ENCODE measurements around the gene SLC15A1.

The SLC15A1 gene

GRCh38 chr13:98706446-98707110 is 45.9 kb downstream of the SLC15A1 start:
- TF ChIP-seq POLR2A (IDR thresholded peaks at IDR 0.05; ENCODE audit: extremely low read depth, insufficient read length) (no peak), CTCF (IDR thresholded peaks at IDR 0.05; ENCODE audit: low read depth, low read length) (no peak), MAX (IDR thresholded peaks at IDR 0.05; ENCODE audit: low read depth, low read length) (no peak)
- H3K4me3 ChIP-seq (ENCODE audit: low read depth, low read length), result no peak overlapping the region
- DNase-seq (ENCODE audit: low read depth), result no peak

GRCh38 chr13:98697791-98698190 is 54.7 kb downstream of the SLC15A1 start:
- DNase-seq (ENCODE audit: low read depth), result no peak
- no peak overlapping the region for H3K4me3 ChIP-seq (ENCODE audit: low read depth, low read length)

GRCh38 chr13:98693756-98694155 is 58.7 kb downstream of the SLC15A1 start:
- TF ChIP-seq MYC (IDR thresholded peaks at IDR 0.05; ENCODE audit: low read depth, low read length) (no peak), POLR2A (IDR thresholded peaks at IDR 0.05; ENCODE audit: extremely low read depth, insufficient read length) (no peak), MAX (IDR thresholded peaks at IDR 0.05; ENCODE audit: low read depth, low read length) (no peak), CTCF (IDR thresholded peaks at IDR 0.05; ENCODE audit: low read depth, low read length) (no peak)
- no peak overlapping the region for H3K4me3 ChIP-seq (ENCODE audit: low read depth, low read length)

More at GRCh38 chr13:98697791-98698190, 54.7 kb downstream of the SLC15A1 start:
- TF ChIP-seq MAX (IDR thresholded peaks at IDR 0.05; ENCODE audit: low read depth, low read length) (no peak), CTCF (IDR thresholded peaks at IDR 0.05; ENCODE audit: low read depth, low read length) (no peak), MYC (IDR thresholded peaks at IDR 0.05; ENCODE audit: low read depth, low read length) (no peak), POLR2A (IDR thresholded peaks at IDR 0.05; ENCODE audit: extremely low read depth, insufficient read length) (no peak)

DNA sequence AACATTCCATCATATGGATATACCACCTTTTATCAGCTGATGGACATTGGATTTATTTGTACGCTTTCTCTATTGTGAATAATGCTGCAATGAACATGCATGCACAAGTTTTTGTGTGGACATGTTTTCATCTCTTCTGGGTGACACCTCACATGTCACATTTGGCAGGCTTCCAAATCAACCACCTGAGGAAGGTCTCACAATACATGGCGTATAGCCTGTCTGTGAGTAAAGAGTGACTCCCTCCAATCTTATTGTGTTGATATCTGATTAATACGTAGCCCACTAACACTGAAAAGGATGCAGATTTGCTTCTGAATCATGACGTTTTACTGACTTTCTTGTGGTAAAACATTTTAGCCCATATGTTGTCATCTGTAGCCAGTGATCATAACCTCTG is 61.1 kb downstream of the SLC15A1 start:
- DNase-seq (ENCODE audit: low read depth), result no peak
- TF ChIP-seq MYC (IDR thresholded peaks at IDR 0.05; ENCODE audit: low read depth, low read length) (no peak), CTCF (IDR thresholded peaks at IDR 0.05; ENCODE audit: low read depth, low read length) (no peak), POLR2A (IDR thresholded peaks at IDR 0.05; ENCODE audit: extremely low read depth, insufficient read length) (no peak), MAX (IDR thresholded peaks at IDR 0.05; ENCODE audit: low read depth, low read length) (no peak)

More at GRCh38 chr13:98693756-98694155, 58.7 kb downstream of the SLC15A1 start:
- no peak for DNase-seq (ENCODE audit: low read depth)

GRCh38 chr13:98690348-98691022 is 62.0 kb downstream of the SLC15A1 start:
- no peak for DNase-seq (ENCODE audit: low read depth)
- H3K4me3 ChIP-seq (ENCODE audit: low read depth, low read length), result no peak overlapping the region
- no peak for TF ChIP-seq CTCF (IDR thresholded peaks at IDR 0.05; ENCODE audit: low read depth, low read length)
- TF ChIP-seq MAX (IDR thresholded peaks at IDR 0.05; ENCODE audit: low read depth, low read length), result no peak
- TF ChIP-seq MYC (IDR thresholded peaks at IDR 0.05; ENCODE audit: low read depth, low read length), result no peak
- no peak for TF ChIP-seq POLR2A (IDR thresholded peaks at IDR 0.05; ENCODE audit: extremely low read depth, insufficient read length)

More for the DNA sequence above, 61.1 kb downstream of the SLC15A1 start:
- no peak overlapping the region for H3K4me3 ChIP-seq (ENCODE audit: low read depth, low read length)
